Medulla oblongata (tissue), 1 donor: ENCODE results near the gene ATP9B.
A peak's percentile ranks its signal among the peaks of the same experiment; 100 is the strongest.

Source experiments
- DNase-seq: peaks from one replicate; pipeline ENCODE4 v3.0.0-alpha.2; 2015; ENCODE audit errors: extremely low spot score

The ATP9B gene

DNA sequence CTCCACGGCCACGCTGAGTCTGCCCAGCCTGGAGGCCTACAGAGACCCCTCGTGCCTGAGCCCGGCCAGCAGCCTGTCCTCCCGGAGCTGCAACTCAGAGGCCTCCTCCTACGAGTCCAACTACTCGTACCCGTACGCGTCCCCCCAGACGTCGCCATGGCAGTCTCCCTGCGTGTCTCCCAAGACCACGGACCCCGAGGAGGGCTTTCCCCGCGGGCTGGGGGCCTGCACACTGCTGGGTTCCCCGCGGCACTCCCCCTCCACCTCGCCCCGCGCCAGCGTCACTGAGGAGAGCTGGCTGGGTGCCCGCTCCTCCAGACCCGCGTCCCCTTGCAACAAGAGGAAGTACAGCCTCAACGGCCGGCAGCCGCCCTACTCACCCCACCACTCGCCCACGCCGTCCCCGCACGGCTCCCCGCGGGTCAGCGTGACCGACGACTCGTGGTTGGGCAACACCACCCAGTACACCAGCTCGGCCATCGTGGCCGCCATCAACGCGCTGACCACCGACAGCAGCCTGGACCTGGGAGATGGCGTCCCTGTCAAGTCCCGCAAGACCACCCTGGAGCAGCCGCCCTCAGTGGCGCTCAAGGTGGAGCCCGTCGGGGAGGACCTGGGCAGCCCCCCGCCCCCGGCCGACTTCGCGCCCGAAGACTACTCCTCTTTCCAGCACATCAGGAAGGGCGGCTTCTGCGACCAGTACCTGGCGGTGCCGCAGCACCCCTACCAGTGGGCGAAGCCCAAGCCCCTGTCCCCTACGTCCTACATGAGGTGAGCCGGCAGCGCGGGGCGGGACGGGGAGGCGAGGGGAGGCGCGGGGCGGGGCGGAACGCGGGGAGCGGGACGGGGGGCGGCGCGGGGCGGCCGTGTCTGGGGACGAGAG lies 341.8 kb downstream of the ATP9B start:
- no peak for DNase-seq

DNA sequence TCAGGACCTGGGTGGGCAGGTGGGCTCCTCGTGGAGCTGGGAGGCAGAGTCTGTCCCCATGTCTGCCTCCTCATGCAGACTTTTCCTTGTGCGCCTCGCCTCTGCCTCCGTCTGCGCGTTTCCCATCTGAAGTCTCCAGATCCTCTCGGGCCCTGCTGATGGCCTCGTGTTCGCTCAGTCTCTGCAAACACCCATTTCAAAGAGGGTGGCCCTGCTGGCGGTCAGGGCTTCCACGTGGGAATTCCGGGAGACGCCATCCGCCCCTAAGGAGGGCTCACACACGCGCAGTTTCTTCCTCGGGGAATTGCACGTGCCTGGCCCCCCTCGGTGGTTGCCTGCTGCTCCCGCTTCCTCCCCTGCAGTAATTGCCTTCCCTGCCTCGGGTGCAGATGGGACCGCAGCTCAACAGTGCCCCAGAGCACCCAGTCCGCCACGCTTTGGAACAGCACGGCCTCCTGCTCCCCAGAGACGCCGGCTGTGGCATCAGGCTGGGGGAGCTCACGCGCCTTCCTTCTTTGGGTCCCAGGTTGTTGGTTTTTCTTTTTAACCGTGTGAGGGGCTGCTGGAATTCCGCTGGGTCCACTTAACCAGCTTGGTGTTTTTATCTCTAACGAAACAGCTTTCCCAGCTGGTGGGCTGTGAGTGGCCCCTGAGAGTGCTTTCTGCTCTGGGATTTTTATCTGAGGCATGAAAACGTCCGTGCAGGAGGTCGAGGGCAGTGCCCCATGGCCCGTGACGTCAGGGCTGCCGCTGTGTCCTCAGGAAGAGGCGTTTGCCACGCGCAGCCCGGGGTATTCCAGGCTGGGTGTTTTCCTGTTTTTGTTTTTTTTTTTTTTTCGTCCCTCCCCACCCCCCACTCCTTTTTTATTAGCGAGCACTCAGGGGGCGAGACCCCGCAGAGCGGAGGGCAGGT lies 342.7 kb downstream of the ATP9B start:
- no peak for DNase-seq

DNA sequence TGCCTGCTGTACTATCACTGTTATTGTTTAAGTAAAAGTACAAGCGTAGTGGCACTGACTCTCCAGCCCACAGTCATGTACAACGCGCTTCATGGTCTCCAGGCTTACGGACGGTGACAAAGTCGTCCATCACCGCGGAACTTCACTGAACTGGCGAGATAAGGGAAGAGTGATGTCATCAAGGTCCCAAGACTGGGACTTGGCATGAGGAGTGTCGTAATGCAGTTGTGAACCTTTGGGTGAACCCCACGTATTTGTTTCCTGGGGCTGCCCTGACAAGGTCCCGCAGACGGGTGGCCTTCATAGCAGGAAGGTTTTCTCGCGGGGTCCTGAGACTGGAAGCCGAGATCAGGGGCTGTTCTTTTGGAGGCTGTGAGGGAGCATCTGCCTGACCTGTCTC lies 343.8 kb downstream of the ATP9B start:
- DNase-seq: no peak

DNA sequence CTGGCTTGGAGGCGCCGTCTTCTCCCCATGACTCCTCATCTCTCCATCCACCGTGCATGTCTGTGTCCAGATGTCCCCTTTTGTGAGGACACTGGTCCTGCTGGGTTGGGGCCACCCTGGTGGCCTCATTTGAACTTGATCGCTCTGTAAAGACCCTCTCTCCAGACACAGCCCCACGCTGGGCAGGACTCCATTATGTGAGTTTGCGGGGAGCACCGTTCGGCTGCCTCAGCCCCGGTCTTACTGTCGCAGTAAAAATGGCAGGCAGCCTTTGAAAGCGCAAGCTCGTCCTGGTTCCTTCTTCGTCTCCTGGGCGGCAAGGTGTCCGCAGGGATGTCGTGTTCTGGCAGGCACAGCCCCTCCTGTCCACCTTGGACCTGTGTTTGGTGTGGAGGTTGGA lies 344.2 kb downstream of the ATP9B start:
- no peak for DNase-seq

DNA sequence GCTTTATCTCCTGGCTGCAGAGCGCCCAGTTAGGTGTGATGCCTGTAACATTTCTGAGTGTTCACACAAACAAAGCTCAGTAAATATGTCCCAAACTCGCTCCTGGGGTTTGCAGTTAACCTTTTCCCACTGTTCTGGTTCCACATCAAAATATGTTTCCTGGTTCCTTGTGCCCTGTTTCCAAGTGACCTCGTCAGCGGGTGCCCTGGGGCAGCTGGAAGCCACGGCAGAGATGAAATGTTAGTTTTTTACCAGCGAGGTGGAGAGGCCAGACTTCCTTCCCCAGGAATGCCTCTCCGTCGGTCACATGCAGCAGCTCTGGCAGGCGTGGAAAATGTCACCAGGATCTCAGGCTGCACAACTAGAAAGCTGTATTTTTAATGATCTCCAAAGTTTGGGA lies 344.7 kb downstream of the ATP9B start:
- DNase-seq: no peak

DNA sequence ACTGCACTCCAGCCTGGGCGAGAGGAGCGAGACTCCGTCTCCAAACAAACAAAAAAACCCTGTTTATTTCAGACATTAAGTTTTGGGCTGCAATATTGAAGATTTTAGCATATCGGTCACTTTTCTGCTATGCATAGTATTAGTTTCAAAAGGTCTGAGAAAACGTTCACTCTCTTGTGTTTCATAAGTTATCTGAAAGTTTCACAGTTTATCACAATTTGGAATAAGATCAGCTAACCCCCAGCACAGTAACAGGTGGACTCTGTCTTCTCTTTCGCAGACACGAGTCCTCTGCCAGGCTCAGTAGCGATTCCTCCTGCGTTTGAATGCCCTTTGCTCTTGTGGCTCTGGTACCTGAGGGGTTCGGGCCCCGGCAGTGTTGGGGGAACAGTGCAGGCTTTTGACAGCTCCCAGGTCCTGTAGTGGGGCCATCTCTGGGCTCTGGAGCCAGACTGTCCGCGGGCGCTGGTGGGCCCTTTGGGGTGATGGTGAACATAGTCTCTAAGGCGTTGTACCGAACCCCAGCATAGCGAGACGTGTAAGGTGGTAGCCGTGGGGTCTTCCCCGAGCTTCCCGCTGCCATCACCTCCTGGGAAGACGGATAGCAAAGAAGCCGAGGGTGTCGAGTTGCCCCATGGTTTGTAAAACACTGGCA lies 347.0 kb downstream of the ATP9B start:
- no peak for DNase-seq

DNA sequence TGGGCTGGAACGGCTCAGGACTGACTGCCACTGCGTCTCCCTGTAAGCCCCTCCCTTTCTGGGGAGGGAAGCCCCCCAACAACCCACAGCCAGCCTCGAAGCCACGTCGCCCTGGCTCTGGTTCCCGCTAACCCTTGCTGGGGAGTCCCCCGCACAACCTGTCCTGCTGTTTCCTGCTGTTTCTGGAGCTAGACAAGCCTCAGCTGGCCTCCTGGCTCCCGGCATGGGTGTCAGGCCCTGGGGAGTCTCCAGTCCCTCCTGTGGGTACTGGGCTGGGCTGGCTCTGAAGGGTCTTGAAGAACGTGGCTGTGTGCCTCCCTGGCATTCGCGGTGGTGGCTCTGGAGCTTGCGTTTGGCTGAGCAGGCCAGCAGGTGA lies 347.5 kb downstream of the ATP9B start:
- DNase-seq: no peak

DNA sequence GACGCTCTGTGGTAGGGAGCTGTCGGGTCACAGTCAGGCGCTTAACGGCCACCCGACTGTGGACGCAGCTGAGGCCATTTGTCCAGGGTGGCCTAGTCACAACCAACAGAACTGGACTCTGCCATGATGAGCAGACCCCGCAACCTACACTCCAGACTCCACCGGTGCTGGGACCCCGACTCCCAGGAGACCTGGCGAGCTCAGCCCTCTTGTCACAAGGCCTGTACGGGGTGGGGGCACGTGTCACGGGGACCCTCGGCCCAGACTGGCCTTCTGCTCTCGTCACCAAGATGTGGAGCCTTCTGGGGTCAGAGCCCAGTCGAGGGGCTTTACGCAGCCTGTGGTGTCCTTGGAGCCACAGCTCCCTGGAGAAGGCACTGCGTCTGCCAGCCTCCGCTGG lies 349.0 kb downstream of the ATP9B start:
- DNase-seq: no peak

DNA sequence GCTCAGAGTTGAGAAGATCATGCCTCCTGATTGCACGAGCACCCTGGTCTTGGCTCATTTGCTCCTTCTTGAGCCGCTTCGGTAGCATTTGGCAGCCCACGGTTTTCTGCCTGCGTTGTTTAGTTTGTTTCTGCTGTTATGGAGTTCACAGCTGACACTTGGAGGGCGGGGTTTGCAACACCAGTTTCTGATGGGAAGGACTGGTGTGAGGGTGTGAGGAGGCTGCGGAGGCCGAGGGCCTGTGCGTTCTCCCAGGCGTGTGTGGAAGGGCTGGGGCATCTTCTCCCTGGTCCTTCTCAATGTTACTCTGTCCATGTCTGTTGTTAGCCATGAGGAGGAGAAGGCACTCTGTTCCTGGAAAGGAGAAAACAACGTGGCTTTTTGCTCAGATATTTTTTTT lies 349.4 kb downstream of the ATP9B start:
- DNase-seq: no peak

DNA sequence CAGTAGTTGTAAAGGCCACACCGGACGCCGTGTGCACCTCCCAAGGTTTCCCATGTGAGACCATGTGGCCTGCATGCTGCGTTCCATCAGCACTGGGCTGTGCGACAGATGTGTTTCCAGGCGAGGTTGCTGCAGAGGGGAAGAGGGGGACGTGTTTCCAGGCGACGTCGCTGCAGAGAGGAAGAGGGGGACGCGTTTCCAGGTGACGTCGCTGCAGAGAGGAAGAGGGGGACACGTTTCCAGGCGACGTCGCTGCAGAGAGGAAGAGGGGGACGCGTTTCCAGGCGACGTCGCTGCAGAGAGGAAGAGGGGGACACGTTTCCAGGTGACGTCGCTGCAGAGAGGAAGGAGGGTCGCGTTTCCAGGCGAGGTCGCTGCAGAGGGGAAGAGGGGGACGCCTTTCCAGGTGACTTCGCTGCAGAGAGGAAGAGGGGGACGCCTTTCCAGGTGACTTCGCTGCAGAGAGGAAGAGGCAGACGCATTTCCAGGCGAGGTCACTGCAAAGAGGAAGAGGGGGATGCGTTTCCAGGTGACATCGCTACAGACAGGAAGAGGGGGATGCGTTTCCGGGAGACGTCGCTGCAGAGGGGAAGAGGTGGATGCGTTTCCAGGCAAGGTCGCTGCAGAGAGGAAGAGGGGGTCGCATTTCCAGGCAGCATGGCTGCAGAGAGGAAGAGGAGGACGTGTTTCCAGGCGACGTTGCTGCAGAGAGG lies 351.0 kb downstream of the ATP9B start:
- DNase-seq: no peak

DNA sequence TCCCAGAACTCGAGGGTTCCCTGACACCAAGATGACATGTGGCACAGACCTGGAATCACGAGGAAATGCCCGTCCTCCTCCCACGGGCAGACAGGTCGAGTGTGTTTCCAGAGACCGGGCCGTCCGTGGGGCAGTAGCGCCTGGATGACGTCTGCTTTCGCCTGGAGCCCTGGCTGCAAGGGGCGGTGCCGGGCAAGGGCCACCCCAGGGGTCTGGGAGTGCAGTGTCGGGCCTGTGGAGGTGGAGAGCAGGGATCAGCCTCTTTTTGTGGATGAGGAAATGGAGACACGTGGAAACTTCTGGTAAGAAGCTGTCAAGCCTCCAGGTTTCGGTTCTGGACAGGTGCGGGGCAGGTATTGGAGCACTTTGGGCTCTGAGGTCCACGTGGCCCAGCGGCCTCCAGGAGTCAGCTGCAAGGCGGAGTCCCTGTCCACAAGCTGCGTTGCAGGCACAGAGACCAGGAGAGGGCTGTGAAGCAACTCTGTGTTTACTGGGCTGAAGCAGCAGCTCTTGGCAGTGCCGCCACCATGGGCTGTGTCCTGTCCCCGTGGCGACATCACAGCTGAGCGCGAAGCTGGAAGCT lies 352.2 kb downstream of the ATP9B start:
- DNase-seq: no peak

DNA sequence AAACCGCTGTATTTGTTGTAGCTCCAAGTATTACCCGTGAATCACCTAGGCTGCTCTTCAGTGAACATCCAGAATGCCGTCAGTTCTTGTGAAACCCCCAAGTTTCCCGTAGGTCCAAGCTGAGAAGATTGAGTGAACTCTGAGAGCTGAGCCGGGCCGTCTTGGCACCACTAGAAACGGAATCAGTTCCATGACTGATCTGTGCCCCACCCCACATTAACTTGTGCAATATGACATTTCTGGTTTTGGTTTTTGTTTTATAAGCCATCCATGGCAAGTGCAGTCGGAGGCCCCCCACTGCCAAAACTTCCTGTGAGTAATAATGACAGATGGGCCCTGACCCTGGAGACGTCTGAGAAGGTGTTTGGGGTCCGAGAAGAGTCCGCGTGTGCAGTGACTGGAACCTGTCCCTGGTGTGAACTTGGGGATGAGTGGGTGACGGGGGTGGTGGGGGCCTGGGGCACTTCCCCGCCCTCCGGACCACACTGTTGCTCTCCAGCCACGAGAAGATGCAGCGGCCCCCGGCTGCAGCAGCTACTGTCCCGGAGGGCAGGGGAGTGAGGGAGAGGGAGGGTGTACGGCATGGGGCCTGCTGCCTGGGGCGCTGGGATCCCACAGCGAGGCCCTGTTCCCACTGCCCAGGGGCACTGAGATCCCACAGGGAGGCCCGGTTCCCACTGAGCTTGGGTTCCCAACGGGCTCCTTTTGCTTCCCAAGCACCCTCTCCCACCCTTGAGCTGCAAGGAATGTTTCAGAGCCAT lies 353.0 kb downstream of the ATP9B start:
- DNase-seq: no peak

DNA sequence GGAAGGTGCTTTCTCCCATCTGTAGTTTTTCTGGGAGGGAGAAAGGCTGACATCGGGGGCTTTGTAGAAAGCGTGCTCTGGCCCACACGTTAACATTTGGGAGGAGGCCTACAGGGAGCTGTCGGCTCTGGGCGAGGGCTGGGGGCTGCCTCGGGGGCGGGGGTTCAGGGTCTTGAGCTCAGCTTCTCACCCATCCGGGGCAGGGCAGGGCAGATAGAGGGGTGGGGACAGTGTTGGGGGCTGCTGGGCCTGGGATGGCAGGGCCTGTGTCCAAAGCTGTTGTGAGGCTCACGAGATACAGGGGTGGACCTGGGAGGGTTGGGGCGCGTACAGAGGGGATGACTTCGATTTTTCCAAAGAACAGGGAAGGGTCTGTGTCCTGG lies 353.6 kb downstream of the ATP9B start:
- no peak for DNase-seq

DNA sequence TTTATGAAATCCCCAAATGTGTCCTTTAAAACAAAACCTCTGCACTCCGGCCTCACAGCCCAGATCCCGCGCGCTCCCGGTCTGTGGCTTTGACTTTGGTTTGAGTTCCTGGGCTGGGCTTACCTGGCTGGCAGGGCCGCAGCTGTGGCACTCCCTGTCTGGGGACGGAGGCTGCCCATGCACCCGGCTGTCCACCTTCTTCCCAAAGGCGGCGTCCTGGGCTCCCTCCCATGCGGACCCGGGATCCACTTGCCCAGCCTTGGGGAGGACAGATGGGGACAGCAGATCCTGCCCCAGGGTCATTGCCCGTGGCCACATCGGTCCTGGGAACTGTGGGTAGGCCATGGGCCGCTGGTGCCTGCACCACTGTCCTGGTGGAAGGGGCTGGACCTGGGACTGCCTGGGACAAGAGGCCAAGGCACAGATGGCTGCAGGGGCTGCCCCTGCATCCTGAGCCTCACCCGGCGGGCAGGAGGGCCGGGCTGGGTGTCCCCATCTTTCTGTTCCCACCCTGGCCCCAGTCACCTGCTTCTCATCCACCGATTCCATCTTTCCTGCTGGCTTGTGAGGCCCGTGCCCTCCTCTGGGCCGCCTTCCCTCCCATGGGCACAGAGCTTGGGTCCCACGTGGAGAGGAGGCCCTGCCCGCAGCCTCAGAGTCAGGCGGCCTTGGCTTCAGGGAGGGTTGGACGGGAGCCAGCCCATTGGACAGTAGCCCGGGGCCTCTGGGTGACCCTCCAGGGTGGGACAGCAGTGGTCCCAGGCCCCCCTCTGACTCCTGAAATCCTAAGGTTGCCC lies 354.2 kb downstream of the ATP9B start:
- peak; percentile 16 for DNase-seq

DNA sequence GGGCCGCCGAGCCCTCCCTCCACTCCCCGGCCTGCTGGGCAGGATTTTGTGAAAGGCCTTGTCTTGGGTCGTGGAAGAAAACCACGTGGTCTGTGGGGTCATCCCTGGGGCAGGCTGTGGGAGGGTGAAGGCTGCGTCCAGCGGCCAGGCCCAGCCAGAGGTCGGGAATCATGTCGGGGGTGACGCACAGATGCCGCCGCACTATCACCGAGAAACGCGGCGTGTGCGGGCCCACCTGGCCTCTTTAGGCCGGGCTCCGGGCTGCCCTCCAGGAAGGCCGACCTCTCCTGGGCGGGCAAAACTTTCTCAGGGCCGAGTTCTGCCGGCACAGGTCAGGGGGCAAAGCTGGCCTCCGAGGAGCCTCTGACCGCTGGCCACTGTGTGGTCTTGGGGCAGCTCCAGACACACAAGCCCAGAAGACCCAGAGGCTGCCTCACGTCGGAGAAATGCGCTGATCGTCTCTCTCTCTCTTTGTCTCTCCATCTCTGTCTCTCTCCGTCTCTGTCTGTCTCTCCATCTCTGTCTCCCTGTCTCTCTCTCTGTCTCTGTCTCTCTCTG lies 354.9 kb downstream of the ATP9B start:
- DNase-seq: peak; percentile 24

DNA sequence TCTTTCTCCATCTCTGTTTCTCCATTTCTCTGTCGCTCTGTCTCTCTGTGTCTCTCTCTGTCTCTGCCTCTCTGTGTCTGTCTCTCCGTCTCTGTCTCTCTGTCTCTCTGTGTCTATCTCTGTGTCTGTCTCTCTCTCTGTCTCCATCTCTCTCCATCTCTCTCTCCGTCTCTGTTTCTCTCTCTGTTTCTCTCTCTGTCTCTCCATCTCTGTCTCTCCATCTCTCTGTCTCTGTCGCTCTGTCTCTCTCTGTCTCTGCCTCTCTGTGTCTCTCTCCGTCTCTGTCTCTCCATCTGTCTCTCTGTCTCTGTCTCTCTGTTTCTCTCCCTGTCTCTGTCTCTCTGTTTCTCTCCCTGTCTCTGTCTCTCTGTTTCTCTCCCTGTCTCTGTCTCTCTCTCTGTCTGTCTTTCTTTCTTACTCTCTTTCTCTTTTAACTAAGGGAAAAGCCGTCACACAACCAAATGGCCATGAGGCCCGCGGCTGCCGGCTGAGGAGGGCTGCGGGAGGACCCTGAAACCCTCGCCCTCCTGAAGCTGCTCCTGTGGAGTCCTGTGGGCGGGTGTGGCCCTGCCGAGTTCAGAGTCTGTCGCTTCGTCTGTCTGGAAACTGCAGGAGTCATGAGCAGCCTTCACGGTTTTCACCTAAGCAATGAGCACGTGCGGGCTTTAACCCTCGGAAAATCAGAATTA lies 355.8 kb downstream of the ATP9B start:
- DNase-seq: no peak

DNA sequence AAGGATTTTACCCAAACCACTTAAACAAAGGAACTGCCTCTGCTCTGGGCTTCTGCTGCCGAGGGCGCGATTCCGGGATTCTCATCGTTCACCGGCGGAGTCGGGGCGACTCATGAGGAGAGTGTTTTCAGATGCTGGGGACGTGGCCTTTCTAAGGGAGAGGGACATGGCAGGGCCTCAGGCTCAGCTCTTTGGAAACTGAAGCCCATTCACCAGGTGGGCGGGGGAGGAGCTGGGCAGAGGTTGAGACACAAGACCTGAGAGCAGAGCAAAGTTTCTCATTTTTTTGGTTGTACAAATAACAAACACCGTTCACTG lies 356.3 kb downstream of the ATP9B start:
- DNase-seq: no peak

DNA sequence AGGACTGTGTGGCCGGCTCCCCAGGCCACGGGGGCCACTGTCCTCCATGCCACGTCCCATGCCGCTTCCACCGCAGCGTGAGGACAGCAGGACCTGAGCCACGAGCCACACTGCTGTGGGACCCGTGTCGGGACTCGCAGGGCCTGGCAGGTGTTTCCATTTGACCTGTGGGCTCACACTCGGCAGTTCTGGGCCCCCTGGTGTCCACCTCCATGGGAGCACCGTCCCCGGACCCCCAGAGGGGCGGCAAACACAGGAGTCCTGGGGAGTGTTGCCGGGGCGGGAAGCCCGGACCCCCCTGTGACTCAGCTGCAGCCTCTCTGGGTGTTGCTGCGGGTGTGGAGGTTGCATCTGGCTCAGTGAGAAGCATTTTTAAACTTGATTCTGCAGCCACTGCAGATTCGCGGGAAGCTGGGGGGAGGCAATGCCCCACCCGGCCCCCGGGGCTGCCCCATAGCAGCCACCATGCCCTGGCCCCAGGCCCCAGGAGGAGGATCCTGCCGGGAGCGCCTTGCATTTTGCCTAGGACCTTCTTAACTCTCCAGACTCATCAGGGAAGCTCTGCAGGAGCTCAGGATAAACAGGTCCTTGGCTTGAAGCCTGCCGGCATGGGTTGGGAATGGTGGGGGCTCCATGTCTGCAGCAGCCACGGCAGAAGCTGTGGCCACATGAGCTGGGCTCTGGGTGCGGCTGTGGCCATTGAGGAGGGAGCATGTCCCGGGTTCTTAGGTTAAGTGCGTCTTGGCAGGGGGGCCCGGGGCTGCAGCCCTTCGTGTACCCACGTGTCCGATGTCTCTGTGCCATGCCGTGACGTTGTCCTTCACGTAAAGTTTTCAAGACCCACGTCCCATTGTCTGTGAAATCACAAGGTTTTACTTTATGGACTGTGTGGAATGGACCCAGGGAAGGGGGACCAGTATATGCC lies 357.4 kb downstream of the ATP9B start:
- DNase-seq: no peak
